NB4 (cell line): Measurements from ENCODE around the gene HECW1.

ENCODE experiments used
- POLR2A ChIP-seq: IDR thresholded peaks from 2 replicates; pipeline ENCODE4 v1.6.1; 2011; ENCODE audit warnings: mild to moderate bottlenecking; ENCODE audit not compliant: insufficient read length; ENCODE audit errors: extremely low read depth
- TF ChIP-seq, protein P1 (sequence below): IDR thresholded peaks from one replicate; pipeline ENCODE4 v1.5.1; 2012; ENCODE audit warnings: low read depth, low read length

DNA sequence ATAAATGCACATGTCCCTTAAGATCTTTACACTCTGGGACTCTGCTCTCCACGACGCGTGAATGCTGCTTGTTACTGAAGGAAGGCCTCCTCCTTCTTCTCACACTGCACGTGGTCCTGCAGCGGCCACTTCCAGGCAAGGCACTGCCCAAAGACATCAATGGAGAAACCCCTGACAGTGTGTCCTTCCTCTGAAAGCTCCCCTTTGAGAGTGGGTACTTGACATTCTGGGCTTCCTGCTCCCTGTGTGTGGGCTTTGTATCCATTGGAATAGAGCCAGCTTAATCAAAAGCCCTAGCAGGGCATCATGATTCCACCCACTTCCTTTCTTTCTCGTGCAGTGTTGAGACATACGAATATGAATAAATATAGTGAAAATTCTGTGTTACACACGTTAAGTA is 400.8 kb downstream of the HECW1 start:
- TF ChIP-seq, protein P1, sequence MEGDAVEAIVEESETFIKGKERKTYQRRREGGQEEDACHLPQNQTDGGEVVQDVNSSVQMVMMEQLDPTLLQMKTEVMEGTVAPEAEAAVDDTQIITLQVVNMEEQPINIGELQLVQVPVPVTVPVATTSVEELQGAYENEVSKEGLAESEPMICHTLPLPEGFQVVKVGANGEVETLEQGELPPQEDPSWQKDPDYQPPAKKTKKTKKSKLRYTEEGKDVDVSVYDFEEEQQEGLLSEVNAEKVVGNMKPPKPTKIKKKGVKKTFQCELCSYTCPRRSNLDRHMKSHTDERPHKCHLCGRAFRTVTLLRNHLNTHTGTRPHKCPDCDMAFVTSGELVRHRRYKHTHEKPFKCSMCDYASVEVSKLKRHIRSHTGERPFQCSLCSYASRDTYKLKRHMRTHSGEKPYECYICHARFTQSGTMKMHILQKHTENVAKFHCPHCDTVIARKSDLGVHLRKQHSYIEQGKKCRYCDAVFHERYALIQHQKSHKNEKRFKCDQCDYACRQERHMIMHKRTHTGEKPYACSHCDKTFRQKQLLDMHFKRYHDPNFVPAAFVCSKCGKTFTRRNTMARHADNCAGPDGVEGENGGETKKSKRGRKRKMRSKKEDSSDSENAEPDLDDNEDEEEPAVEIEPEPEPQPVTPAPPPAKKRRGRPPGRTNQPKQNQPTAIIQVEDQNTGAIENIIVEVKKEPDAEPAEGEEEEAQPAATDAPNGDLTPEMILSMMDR: no peak
- TF ChIP-seq POLR2A: no peak
